IMR-90 (cell line): ENCODE measurements around the gene MINDY1. TPM values are rescaled to one million over a fixed set of nuclear protein-coding genes. Genes with fewer than 3 reads are reported as not detected.

Experiments used
- ATAC-seq: fragments of 200-7000 bp; cut with Tn5 transposase; 2 replicates; pipeline ENCODE4 v1.9.1; 2020; ENCODE audit warnings: low read depth, mild to moderate bottlenecking, moderate library complexity
- BruUV-seq: library from RNA; stranded (reverse); fragments of 400-500 nt; replicated peaks from 2 replicates; lab custom pipeline; 2021; lab: Mats Ljungman, UMichigan
- CTCF ChIA-PET: fragments of 300-600 bp; formaldehyde crosslinking; extraction: SDS; loops from one replicate; lab custom pipeline; 2021; ENCODE audit warnings: antibody characterized with exemption; lab: Yijun Ruan, JAX
- POLR2A ChIA-PET: fragments of 300-600 bp; sonication (Branson Sonifier 250); formaldehyde crosslinking; loops from one replicate; lab custom pipeline; 2022; ENCODE audit warnings: antibody characterized with exemption; ENCODE audit not compliant: unreplicated experiment; lab: Charles Lee
- DNase-seq: peaks from one replicate; pipeline ENCODE4 v3.0.0; 2013
- H2AFZ ChIP-seq: replicated peaks from 2 replicates; pipeline ENCODE3; 2013; ENCODE audit warnings: low read length, mild to moderate bottlenecking; ENCODE audit not compliant: poor library complexity
- H2AK5ac ChIP-seq: 2 replicates; pipeline ENCODE4 v1.6.1; 2013; ENCODE audit warnings: low read depth, low read length, inconsistent platforms
- H2AK9ac ChIP-seq: replicated peaks from 2 replicates; pipeline ENCODE3; 2013; ENCODE audit warnings: mild to moderate bottlenecking, low read depth, low read length, moderate library complexity; ENCODE audit not compliant: poor library complexity
- H2BK120ac ChIP-seq: 2 replicates; pipeline ENCODE4 v1.6.1; 2013; ENCODE audit warnings: low read depth, low read length, inconsistent platforms
- H2BK15ac ChIP-seq: 3 replicates; pipeline ENCODE4 v1.6.1; 2013; ENCODE audit warnings: low read depth, low read length, inconsistent platforms
- H2BK20ac ChIP-seq: 2 replicates; pipeline ENCODE4 v1.6.1; 2013; ENCODE audit warnings: low read depth, mild to moderate bottlenecking, inconsistent platforms, low read length, moderate library complexity
- H2BK5ac ChIP-seq: 2 replicates; pipeline ENCODE4 v1.6.1; 2013; ENCODE audit warnings: mild to moderate bottlenecking, low read depth, low read length, inconsistent platforms; ENCODE audit not compliant: poor library complexity, severe bottlenecking
- H3K14ac ChIP-seq: replicated peaks from 2 replicates; pipeline ENCODE4 v1.6.1; 2013; ENCODE audit warnings: low read depth, low read length, inconsistent platforms
- H3K18ac ChIP-seq: 2 replicates; pipeline ENCODE4 v1.6.1; 2013; ENCODE audit warnings: low read depth, low read length, control low read depth
- H3K23ac ChIP-seq: 2 replicates; pipeline ENCODE4 v1.6.1; 2013; ENCODE audit warnings: low read depth, low read length, inconsistent platforms
- H3K27ac ChIP-seq: 2 replicates; pipeline ENCODE4 v1.5.1; 2013; ENCODE audit warnings: mild to moderate bottlenecking, control low read depth, low read length; ENCODE audit not compliant: insufficient read depth
- H3K27me3 ChIP-seq: 2 replicates; pipeline ENCODE4 v1.6.1; 2013; ENCODE audit warnings: low read length; ENCODE audit not compliant: control insufficient read depth, insufficient read depth
- H3K36me3 ChIP-seq: 2 replicates; pipeline ENCODE4 v1.6.1; 2013; ENCODE audit warnings: low read length, mixed read lengths; ENCODE audit not compliant: control insufficient read depth, insufficient read depth
- H3K4ac ChIP-seq: 2 replicates; pipeline ENCODE4 v1.6.1; 2013; ENCODE audit warnings: low read depth, low read length, inconsistent platforms
- H3K4me1 ChIP-seq: 2 replicates; pipeline ENCODE4 v1.6.1; 2013; ENCODE audit warnings: low read length, mixed read lengths; ENCODE audit not compliant: control insufficient read depth, insufficient read depth
- H3K4me2 ChIP-seq: 2 replicates; pipeline ENCODE4 v1.6.1; 2013; ENCODE audit warnings: low read depth, mild to moderate bottlenecking, control low read depth, low read length, moderate library complexity
- H3K4me3 ChIP-seq: 2 replicates; pipeline ENCODE4 v1.5.1; 2013; ENCODE audit warnings: low read depth, mild to moderate bottlenecking, control low read depth, low read length, moderate library complexity; ENCODE audit not compliant: insufficient read depth
- H3K56ac ChIP-seq: 2 replicates; pipeline ENCODE4 v1.6.1; 2013; ENCODE audit warnings: low read length, inconsistent platforms; ENCODE audit not compliant: insufficient read depth; ENCODE audit errors: extremely low read depth
- H3K79me1 ChIP-seq, 2 experiments: 2 replicates each; pipeline ENCODE4 v1.6.1; 2013; ENCODE audit warnings: low read length in 2 of 2, inconsistent platforms in 1 of 2, low read depth in 1 of 2
- H3K9ac ChIP-seq: 2 replicates; pipeline ENCODE4 v1.6.1; 2013; ENCODE audit warnings: low read depth, low read length, control low read depth
- H3K9me1 ChIP-seq: 2 replicates; pipeline ENCODE4 v1.6.1; 2013; ENCODE audit warnings: low read length, inconsistent platforms; ENCODE audit not compliant: insufficient read depth
- H3K9me3 ChIP-seq: 2 replicates; pipeline ENCODE4 v1.6.1; 2013; ENCODE audit warnings: low read length; ENCODE audit not compliant: control insufficient read depth, insufficient read depth
- H4K20me1 ChIP-seq: 2 replicates; pipeline ENCODE4 v1.6.1; 2013; ENCODE audit warnings: low read length, inconsistent platforms; ENCODE audit not compliant: insufficient read depth
- H4K5ac ChIP-seq: 2 replicates; pipeline ENCODE4 v1.6.1; 2013; ENCODE audit warnings: mild to moderate bottlenecking, low read depth, low read length, control low read depth
- H4K8ac ChIP-seq, 2 experiments: 2 replicates each; pipeline ENCODE4 v1.6.1; 2013; ENCODE audit warnings: low read depth in 2 of 2, low read length in 2 of 2, control low read depth in 1 of 2, inconsistent platforms in 1 of 2
- H4K91ac ChIP-seq: 2 replicates; pipeline ENCODE4 v1.6.1; 2013; ENCODE audit warnings: low read depth, low read length, inconsistent platforms; ENCODE audit not compliant: insufficient read depth
- RAD21 ChIP-seq: IDR thresholded peaks from 2 replicates; pipeline ENCODE4 v1.6.1; 2012; ENCODE audit warnings: low read length, improper control_type of control experiment
- RCOR1 ChIP-seq: IDR thresholded peaks from 2 replicates; pipeline ENCODE4 v1.6.1; 2012; ENCODE audit warnings: mild to moderate bottlenecking, low read length, improper control_type of control experiment; ENCODE audit not compliant: insufficient replicate concordance
- RFX5 ChIP-seq: IDR thresholded peaks from 2 replicates; pipeline ENCODE4 v1.8.0; 2012; ENCODE audit warnings: low read depth, mild to moderate bottlenecking, low read length, moderate library complexity
- SMC3 ChIP-seq: fragments of 150-350 bp; IDR thresholded peaks from 2 replicates; pipeline ENCODE4 v1.6.1; 2016; ENCODE audit warnings: low read depth, mild to moderate bottlenecking, antibody characterized with exemption, low read length, moderate library complexity
- WGBS, 2 experiments: methylation state at CpG; one replicate each; pipeline versions ENCODE4 v1.1.5 to v1.1.7; 2013; ENCODE audit warnings: missing lambda C conversion rate in 2 of 2; ENCODE audit not compliant: insufficient read length in 1 of 2; ENCODE audit errors: extremely low coverage in 2 of 2; 5-methylcytosine and 5-hydroxymethylcytosine counted together
- dilution Hi-C: fragments of 300-500 bp; cut with HindIII; formaldehyde crosslinking; loops from one replicate; pipeline ENCODE4 v1.14.3; 2018; ENCODE audit warnings: low sequenced_read_pairs; ENCODE audit not compliant: unreplicated experiment
- in situ Hi-C: fragments of 300-500 bp; cut with MboI; formaldehyde crosslinking; loops from 3 replicates; pipeline ENCODE4 v1.14.3; 2019; ENCODE audit warnings: low sequenced_read_pairs, inconsistent platforms, mixed read lengths
- intact Hi-C: fragments of 100-400 bp; cut with micrococcal nuclease; formaldehyde crosslinking; loops from 2 replicates; pipeline ENCODE4 v1.10.0; 2022
- polyA plus RNA-seq, 3 experiments: library from polyadenylated mRNA; depleted of rRNA; stranded (reverse); fragments of >200 nt; gene quantifications; 2 replicates each; pipeline ENCODE4 v1.2.3, GENCODE V29; 2012; ENCODE audit warnings: low replicate concordance in 1 of 3
- total RNA-seq: library from RNA; depleted of rRNA; stranded (reverse); fragments of >200 nt; gene quantifications from 2 replicates; pipeline ENCODE4 v1.2.3, GENCODE V29; 2012
- TF ChIP-seq, protein P1 (sequence below): conservative IDR thresholded peaks from 2 replicates; pipeline ENCODE4 v1.5.1; 2012; ENCODE audit warnings: mild to moderate bottlenecking, low read depth, low read length, improper control_type of control experiment

The MINDY1 gene
- total and polyA plus RNA-seq, 2 of the 4 experiments (the other 2 are of a cell fraction): 6.6 to 7.3 TPM

GRCh38 chr1:151036356-151036755 lies 29.7 kb upstream of the MINDY1 start, which contains the start of gene BNIPL:
Gene BNIPL, plus strand, starts transcription at chr1:151036586. Its CDS starts 140 bp downstream, at chr1:151036726.
- ChIA-PET POLR2A (no interaction called here), CTCF (interaction anchor here (0.6 kb wide), 1 partner anchor 12 kb away, joined by 3 read pairs; no protein-coding TSS in a partner anchor)
- H3K27me3 ChIP-seq: no peaks in the 10 kb centered on the region
- H3K23ac ChIP-seq: no peak within 1 kb of the TSS
- no peak for ATAC-seq
- no peak within 1 kb of the TSS for H3K27ac ChIP-seq
- no peak within 1 kb of the TSS for H3K18ac ChIP-seq
- H2BK15ac ChIP-seq: no peak within 1 kb of the TSS
- intact Hi-C loops (no loop called here), dilution Hi-C loops (no loop called here), in situ Hi-C loops (loop anchor here (10.0 kb wide), 1 partner anchor 62 kb away; the partner anchor contains the start of gene CERS2)
- H4K91ac ChIP-seq: no peak within 1 kb of the TSS
- no peak for TF ChIP-seq RFX5
- TF ChIP-seq RCOR1: no peak
- no peak for TF ChIP-seq SMC3
- TF ChIP-seq, protein P1, sequence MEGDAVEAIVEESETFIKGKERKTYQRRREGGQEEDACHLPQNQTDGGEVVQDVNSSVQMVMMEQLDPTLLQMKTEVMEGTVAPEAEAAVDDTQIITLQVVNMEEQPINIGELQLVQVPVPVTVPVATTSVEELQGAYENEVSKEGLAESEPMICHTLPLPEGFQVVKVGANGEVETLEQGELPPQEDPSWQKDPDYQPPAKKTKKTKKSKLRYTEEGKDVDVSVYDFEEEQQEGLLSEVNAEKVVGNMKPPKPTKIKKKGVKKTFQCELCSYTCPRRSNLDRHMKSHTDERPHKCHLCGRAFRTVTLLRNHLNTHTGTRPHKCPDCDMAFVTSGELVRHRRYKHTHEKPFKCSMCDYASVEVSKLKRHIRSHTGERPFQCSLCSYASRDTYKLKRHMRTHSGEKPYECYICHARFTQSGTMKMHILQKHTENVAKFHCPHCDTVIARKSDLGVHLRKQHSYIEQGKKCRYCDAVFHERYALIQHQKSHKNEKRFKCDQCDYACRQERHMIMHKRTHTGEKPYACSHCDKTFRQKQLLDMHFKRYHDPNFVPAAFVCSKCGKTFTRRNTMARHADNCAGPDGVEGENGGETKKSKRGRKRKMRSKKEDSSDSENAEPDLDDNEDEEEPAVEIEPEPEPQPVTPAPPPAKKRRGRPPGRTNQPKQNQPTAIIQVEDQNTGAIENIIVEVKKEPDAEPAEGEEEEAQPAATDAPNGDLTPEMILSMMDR: no peak
- no peak for TF ChIP-seq RAD21
- no peak within 1 kb of the TSS for H3K4me2 ChIP-seq
- H3K9me3 ChIP-seq: no peaks in the 10 kb centered on the region
- H2BK120ac ChIP-seq: no peak within 1 kb of the TSS
- peaks cover 16% of the 10 kb centered on the region for H3K36me3 ChIP-seq
- H3K9me1 ChIP-seq: no peaks in the 10 kb centered on the region
- H3K79me1 ChIP-seq: no peaks in the 10 kb centered on the region
- WGBS, 2 experiments: no CpG with 5 or more reads among the region's 2 CpGs
- no peak within 1 kb of the TSS for H2BK20ac ChIP-seq
- H3K4ac ChIP-seq: no peak within 1 kb of the TSS
- H3K4me1 ChIP-seq: no peaks in the 10 kb centered on the region
- no peak within 1 kb of the TSS for H3K14ac ChIP-seq
- no TSS peak for BruUV-seq
- no peak within 1 kb of the TSS for H3K56ac ChIP-seq
- no peak for DNase-seq
- H2AK5ac ChIP-seq: no peak within 1 kb of the TSS
- no peaks in the 10 kb centered on the region for H4K20me1 ChIP-seq
- no peak within 1 kb of the TSS for H4K8ac ChIP-seq
- no peak within 1 kb of the TSS for H4K5ac ChIP-seq
- no peak within 1 kb of the TSS for H2AFZ ChIP-seq
- H2AK9ac ChIP-seq: peak within 1 kb of the TSS; percentile 76
- H2BK5ac ChIP-seq: no peak within 1 kb of the TSS
- H3K4me3 ChIP-seq: no peak within 1 kb of the TSS
- H3K9ac ChIP-seq: no peak within 1 kb of the TSS
